Measurements from ENCODE around the gene HJV.

Gene HJV

GRCh38 chr1:145978471-145978853, 43.1 kb downstream of the HJV start:
- Histone ChIP-seq H3K27ac (ENCODE audit: extremely low read depth, low read depth, low read length) (peak overlapping the region; percentile 60), H3K9me3 (ENCODE audit: control insufficient read depth, insufficient read depth, low read depth, low read length) (no peaks in the 10 kb centered on the region), H3K36me3 (ENCODE audit: control insufficient read depth in 2 of 2, insufficient read depth in 1 of 2, low read length in 2 of 2) (no peaks in the 10 kb centered on the region), H3K4me1 (ENCODE audit: control insufficient read depth, insufficient read depth, low read length) (peaks cover 6% of the 10 kb centered on the region), H3K4me3 (ENCODE audit: low read depth, low read length) (no peak overlapping the region)
- POLR2A ChIA-PET, result interaction anchor here (0.6 to 3.7 kb wide), 9 partner anchors 12 to 120 kb away, joined by 3 to 30 read pairs (median 8); partner anchors contain the start of genes ANKRD34A, LIX1L, PEX11B and PIAS3
- CTCF ChIA-PET, result interaction anchor here (0.6 to 6.8 kb wide), 16 partner anchors 12 to 133 kb away, joined by 3 to 227 read pairs (median 4); partner anchors contain the start of genes ANKRD34A, LIX1L, NUDT17 and POLR3GL
- TF ChIP-seq ZNF768 (tag by site-specific recombination; IDR thresholded peaks at IDR 0.05), result no peak
- no peak for TF ChIP-seq ZNF658 (tag by site-specific recombination; IDR thresholded peaks at IDR 0.05)
- TF ChIP-seq ZNF596 (tag by site-specific recombination; IDR thresholded peaks at IDR 0.05), result no peak
- TF ChIP-seq ZNF302 (tag by site-specific recombination; IDR thresholded peaks at IDR 0.05; ENCODE audit: low read depth), result no peak
- TF ChIP-seq ZXDB (tag by site-specific recombination; IDR thresholded peaks at IDR 0.05), result no peak
- TF ChIP-seq TSHZ1 (tag by site-specific recombination; IDR thresholded peaks at IDR 0.05; ENCODE audit: borderline replicate concordance), result no peak
- no peak for TF ChIP-seq ZNF580 (tag by site-specific recombination; IDR thresholded peaks at IDR 0.05)
- no peak for TF ChIP-seq KLF7 (tag by site-specific recombination; IDR thresholded peaks at IDR 0.05; ENCODE audit: borderline replicate concordance)
- TF ChIP-seq ZNF530 (tag by site-specific recombination; IDR thresholded peaks at IDR 0.05; ENCODE audit: low read depth), result no peak
- TF ChIP-seq HOXD13 (CRISPR knock-in tag; IDR thresholded peaks at IDR 0.05; ENCODE audit: borderline replicate concordance), result no peak
- no peak for TF ChIP-seq ZFP37 (tag by site-specific recombination; IDR thresholded peaks at IDR 0.05)

- no peaks in the 10 kb centered on the region for H3K36me3 ChIP-seq (ENCODE audit: control insufficient read depth in 2 of 2, insufficient read depth in 1 of 2, low read length in 2 of 2)
- no peak overlapping the region for H3K4me3 ChIP-seq (ENCODE audit: low read depth, low read length)
- no peaks in the 10 kb centered on the region for H3K9me3 ChIP-seq (ENCODE audit: control insufficient read depth, insufficient read depth, low read depth, low read length)
- CTCF ChIA-PET, result interaction anchor here (0.6 to 6.8 kb wide), 29 partner anchors 12 to 1191 kb away, joined by 3 to 227 read pairs (median 4); partner anchors contain the start of genes ANKRD34A, LIX1L, NUDT17 and POLR3GL
- H3K4me1 ChIP-seq (ENCODE audit: control insufficient read depth, insufficient read depth, low read length), result peaks cover 6% of the 10 kb centered on the region
- no peak overlapping the region for H3K27ac ChIP-seq (ENCODE audit: extremely low read depth, low read depth, low read length)
- POLR2A ChIA-PET, result interaction anchor here (0.6 to 3.7 kb wide), 5 partner anchors 13 to 86 kb away, joined by 3 to 30 read pairs (median 6); partner anchors contain the start of genes ANKRD34A, POLR3GL and RBM8A
- TF ChIP-seq PRDM10 (tag by site-specific recombination; IDR thresholded peaks at IDR 0.05) (no peak), ZBTB17 (tag by site-specific recombination; IDR thresholded peaks at IDR 0.05) (0 out of 2 replicates have a peak, but pooled peaks have one; percentile 50), ZNF677 (tag by site-specific recombination; IDR thresholded peaks at IDR 0.05) (no peak), ZNF610 (tag by site-specific recombination; IDR thresholded peaks at IDR 0.05; ENCODE audit: borderline replicate concordance) (no peak), TRIM28 (IDR thresholded peaks at IDR 0.05; ENCODE audit: borderline replicate concordance, low read length) (peak; percentile 46; the same call in 1 of the 2 replicates), ZNF747 (tag by site-specific recombination; IDR thresholded peaks at IDR 0.05) (no peak), ZNF501 (tag by site-specific recombination; IDR thresholded peaks at IDR 0.05) (no peak), BCL6B (tag by site-specific recombination; IDR thresholded peaks at IDR 0.05) (no peak), ZEB2 (tag by site-specific recombination; IDR thresholded peaks at IDR 0.05) (peak; percentile 37; the same call in 1 of the 2 replicates), ZBTB6 (tag by site-specific recombination; IDR thresholded peaks at IDR 0.05) (no peak), ZNF157 (tag by site-specific recombination; IDR thresholded peaks at IDR 0.05) (no peak), ZNF629 (tag by site-specific recombination; IDR thresholded peaks at IDR 0.05) (no peak)
Measured at GRCh38 chr1:145977486-145978470, 43.8 kb downstream of the HJV start.
